H1 (cell line): ENCODE results near the gene DEAF1.

ENCODE experiments used
- CHD7 ChIP-seq: fragments of 300-600 bp; sonication (generic); IDR thresholded peaks from 2 replicates; pipeline ENCODE4 v1.7.1; 2012; ENCODE audit warnings: low read length, moderate library complexity, mild to moderate bottlenecking, inconsistent platforms; ENCODE audit not compliant: insufficient replicate concordance
- CTCF ChIP-seq, 3 experiments: IDR thresholded peaks; 1 replicate in 2 of 3; 2 replicates in 1 of 3; pipeline versions ENCODE4 v1.5.1 to v1.6.1; 2011; ENCODE audit warnings: low read length in 3 of 3, mild to moderate bottlenecking in 3 of 3, inconsistent platforms in 2 of 3, low read depth in 1 of 3, moderate library complexity in 1 of 3; ENCODE audit not compliant: insufficient read depth in 1 of 3; ENCODE audit errors: control extremely low read depth in 1 of 3
- KDM1A ChIP-seq: fragments of 200-600, 300-600 bp; sonication (generic); IDR thresholded peaks from 2 replicates; pipeline ENCODE4 v1.7.1; 2016; ENCODE audit warnings: mild to moderate bottlenecking, low read length, borderline replicate concordance
- MAX ChIP-seq: IDR thresholded peaks from 2 replicates; pipeline ENCODE4 v1.6.1; 2012; ENCODE audit warnings: inconsistent platforms
- POLR2A ChIP-seq, 2 experiments: IDR thresholded peaks; 1 replicate in 1 of 2; 2 replicates in 1 of 2; pipeline ENCODE4 v1.6.1; 2011; ENCODE audit warnings: low read depth in 2 of 2, low read length in 2 of 2, mild to moderate bottlenecking in 2 of 2; ENCODE audit errors: control extremely low read depth in 1 of 2
- POLR2AphosphoS5 ChIP-seq: IDR thresholded peaks from 2 replicates; pipeline ENCODE4 v1.6.1; 2011; ENCODE audit warnings: low read depth, low read length
- RBBP5 ChIP-seq: IDR thresholded peaks from 2 replicates; pipeline ENCODE4 v1.7.1; 2012; ENCODE audit warnings: low read depth, mild to moderate bottlenecking, inconsistent platforms, low read length, moderate library complexity, borderline replicate concordance
- RFX5 ChIP-seq: IDR thresholded peaks from 2 replicates; pipeline ENCODE4 v1.6.1; 2011; ENCODE audit warnings: low read depth, low read length, improper control_type of control experiment, borderline replicate concordance
- RXRA ChIP-seq: IDR thresholded peaks from 2 replicates; pipeline ENCODE4 v1.6.1; 2011; ENCODE audit warnings: low read depth, mild to moderate bottlenecking, low read length, moderate library complexity; ENCODE audit not compliant: insufficient read depth
- SP4 ChIP-seq: IDR thresholded peaks from 2 replicates; pipeline ENCODE4 v1.6.1; 2012; ENCODE audit warnings: low read length, inconsistent platforms
- TAF1 ChIP-seq: IDR thresholded peaks from 2 replicates; pipeline ENCODE4 v1.6.1; 2011; ENCODE audit warnings: mild to moderate bottlenecking, low read depth, low read length
- USF2 ChIP-seq: IDR thresholded peaks from 2 replicates; pipeline ENCODE4 v1.6.1; 2011; ENCODE audit warnings: low read length, improper control_type of control experiment
- ZNF274 ChIP-seq: IDR thresholded peaks from 2 replicates; pipeline ENCODE4 v1.7.0; 2012; ENCODE audit warnings: low read length, borderline replicate concordance; ENCODE audit errors: extremely low read depth

- TF ChIP-seq MAX (no peak), RXRA (no peak), CTCF (IDR thresholded peaks at IDR 0.05; ENCODE audit: control extremely low read depth in 1 of 3, insufficient read depth in 1 of 3, low read depth in 1 of 3, low read length in 3 of 3) (no peak), USF2 (no peak), POLR2AphosphoS5 (no peak), SP4 (no peak), ZNF274 (no peak), RBBP5 (no peak), POLR2A (IDR thresholded peaks at IDR 0.05; ENCODE audit: control extremely low read depth in 1 of 2, low read depth in 2 of 2, low read length in 2 of 2) (no peak), TAF1 (no peak), RFX5 (no peak), KDM1A (no peak), CHD7 (no peak)
Measured at GRCh38 chr11:619628-620050, 75.4 kb downstream of the DEAF1 start.
